ENCODE measurements around the gene C6orf62. TPM values are rescaled to one million over a fixed set of nuclear protein-coding genes. Genes with fewer than 3 reads are reported as not detected.

The C6orf62 gene
- total RNA-seq, 1 donor from 2014 or later = 85.0 TPM

DNA sequence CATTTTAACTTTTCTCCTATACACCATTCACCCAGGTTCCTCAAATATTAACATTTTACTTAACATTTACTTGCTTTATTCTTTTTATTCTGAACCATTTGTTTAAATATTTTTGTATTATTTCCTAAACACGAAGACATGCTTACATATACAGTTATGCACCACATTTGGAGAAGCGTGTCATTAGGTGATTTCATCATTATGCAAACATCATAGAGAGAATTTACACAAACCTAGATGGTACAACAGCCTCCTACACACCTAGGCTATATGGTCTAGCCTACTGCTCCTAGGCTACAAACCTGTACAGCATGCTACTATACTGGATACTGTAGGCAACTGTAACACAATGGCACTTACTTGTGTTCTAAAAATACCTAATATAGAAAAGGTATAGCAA, 58.8 kb downstream of the C6orf62 start:
- Mint-ChIP-seq H3K4me1 (peaks cover 14% of the 10 kb centered on the region), H3K27me3 (ENCODE audit: low read depth) (no peaks in the 10 kb centered on the region), H3K36me3 (ENCODE audit: low read depth) (peaks cover 19% of the 10 kb centered on the region), H3K9me3 (no peaks in the 10 kb centered on the region), H3K27ac (ENCODE audit: unreplicated experiment) (no peak overlapping the region), H3K4me3 (no peak overlapping the region)
- DNase-seq (ENCODE audit: low read depth, low spot score) = no peak
- TF ChIP-seq, protein P1, sequence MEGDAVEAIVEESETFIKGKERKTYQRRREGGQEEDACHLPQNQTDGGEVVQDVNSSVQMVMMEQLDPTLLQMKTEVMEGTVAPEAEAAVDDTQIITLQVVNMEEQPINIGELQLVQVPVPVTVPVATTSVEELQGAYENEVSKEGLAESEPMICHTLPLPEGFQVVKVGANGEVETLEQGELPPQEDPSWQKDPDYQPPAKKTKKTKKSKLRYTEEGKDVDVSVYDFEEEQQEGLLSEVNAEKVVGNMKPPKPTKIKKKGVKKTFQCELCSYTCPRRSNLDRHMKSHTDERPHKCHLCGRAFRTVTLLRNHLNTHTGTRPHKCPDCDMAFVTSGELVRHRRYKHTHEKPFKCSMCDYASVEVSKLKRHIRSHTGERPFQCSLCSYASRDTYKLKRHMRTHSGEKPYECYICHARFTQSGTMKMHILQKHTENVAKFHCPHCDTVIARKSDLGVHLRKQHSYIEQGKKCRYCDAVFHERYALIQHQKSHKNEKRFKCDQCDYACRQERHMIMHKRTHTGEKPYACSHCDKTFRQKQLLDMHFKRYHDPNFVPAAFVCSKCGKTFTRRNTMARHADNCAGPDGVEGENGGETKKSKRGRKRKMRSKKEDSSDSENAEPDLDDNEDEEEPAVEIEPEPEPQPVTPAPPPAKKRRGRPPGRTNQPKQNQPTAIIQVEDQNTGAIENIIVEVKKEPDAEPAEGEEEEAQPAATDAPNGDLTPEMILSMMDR (conservative IDR thresholded peaks at IDR 0.05) = no peak

DNA sequence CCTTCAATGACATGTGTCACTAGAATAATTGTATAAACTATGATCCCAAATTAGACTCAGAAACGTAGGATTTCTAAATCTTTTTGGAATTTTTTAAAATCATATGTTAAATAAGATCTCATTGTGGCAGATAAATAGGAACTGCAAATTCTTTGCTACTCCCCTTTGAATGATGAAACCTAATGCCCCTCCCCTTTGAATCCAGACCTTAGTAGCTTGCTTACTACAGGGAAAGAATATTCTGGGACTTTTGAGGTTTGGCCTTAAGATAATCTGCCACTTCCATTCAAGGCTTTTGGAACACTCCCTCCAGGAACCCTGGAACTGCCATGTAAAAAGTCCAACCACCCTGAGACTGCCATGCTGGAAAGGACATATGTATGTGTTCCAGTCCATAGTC, 59.4 kb downstream of the C6orf62 start:
- H3K36me3 Mint-ChIP-seq (ENCODE audit: low read depth) = peaks cover 16% of the 10 kb centered on the region
- no peak overlapping the region for H3K27ac Mint-ChIP-seq (ENCODE audit: unreplicated experiment)
- H3K4me1 Mint-ChIP-seq = peaks cover 8% of the 10 kb centered on the region
- H3K4me3 Mint-ChIP-seq = no peak overlapping the region
- TF ChIP-seq, protein P1 (conservative IDR thresholded peaks at IDR 0.05) = no peak
- H3K27me3 Mint-ChIP-seq (ENCODE audit: low read depth) = no peaks in the 10 kb centered on the region
- H3K9me3 Mint-ChIP-seq = no peaks in the 10 kb centered on the region
- no peak for DNase-seq (ENCODE audit: low read depth, low spot score)

DNA sequence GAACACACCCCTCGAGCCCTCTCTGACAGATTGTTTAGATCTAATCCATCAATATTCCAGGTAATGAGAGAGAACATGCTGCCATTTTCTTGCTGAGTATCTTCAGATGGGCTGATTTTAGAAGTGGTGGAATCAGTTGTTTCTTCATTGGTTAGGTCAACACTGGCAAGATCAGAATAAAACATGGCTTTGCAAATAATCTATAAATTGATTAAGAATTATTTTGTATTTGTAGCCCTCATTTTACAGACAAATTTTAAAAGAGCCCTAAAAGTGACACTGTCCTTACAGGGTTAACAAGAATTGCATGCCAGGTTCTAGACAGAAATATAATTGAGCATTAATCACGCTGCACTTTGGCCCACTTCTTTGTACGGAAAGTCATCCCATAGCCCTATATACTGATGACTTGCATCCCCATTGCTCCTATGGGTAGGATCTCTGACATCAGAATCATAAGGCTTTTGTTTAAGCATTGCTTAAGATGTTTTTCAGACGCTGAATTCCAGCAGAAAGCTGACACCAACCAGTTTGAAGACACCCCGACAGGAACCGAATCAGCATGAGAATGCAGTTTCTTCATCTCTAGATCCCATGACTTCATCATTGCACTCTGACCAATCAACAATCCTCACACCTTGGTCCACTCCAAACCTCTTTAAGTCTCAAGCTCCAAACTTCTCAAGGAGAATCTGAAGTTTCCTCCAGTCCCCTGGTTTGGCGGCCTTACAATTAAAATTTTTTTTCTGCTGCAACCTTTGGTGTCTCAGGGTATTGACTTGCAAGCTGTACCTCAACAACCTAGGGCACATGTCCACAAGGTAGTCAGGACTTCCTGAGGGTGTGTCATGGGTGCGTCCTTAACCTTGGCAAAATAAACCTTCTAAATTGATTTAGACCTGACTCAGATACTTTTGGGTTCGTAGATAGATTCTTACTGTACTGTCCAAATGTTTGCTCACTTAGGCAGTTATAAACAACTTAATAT, 60.1 kb downstream of the C6orf62 start:
- H3K9me3 Mint-ChIP-seq = no peaks in the 10 kb centered on the region
- peaks cover 4% of the 10 kb centered on the region for H3K4me1 Mint-ChIP-seq
- H3K4me3 Mint-ChIP-seq = no peak overlapping the region
- DNase-seq (ENCODE audit: low read depth, low spot score) = no peak
- H3K27me3 Mint-ChIP-seq (ENCODE audit: low read depth) = no peaks in the 10 kb centered on the region
- H3K27ac Mint-ChIP-seq (ENCODE audit: unreplicated experiment) = no peak overlapping the region
- peaks cover 16% of the 10 kb centered on the region for H3K36me3 Mint-ChIP-seq (ENCODE audit: low read depth)
- TF ChIP-seq, protein P1 (conservative IDR thresholded peaks at IDR 0.05) = no peak

DNA sequence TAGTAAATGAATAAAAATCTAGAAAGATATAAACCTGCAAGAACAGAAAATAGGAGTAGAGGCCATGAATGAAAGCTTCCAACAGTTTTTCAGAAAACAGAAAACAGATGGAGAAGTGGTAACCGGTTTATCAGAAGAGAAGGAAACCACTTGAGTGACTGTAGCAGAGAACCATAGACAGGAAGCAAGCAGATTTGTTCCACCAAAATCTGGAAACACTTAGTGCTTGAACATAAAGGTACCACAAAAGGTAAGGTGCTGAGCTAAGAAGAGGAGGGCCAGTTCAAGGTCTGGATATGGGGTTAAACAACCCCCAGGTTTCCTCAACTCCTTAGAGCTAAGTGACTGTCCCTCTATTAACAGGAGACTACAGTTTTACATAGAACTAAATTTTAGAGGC, 63.7 kb downstream of the C6orf62 start:
- H3K4me1 Mint-ChIP-seq = no peaks in the 10 kb centered on the region
- H3K27ac Mint-ChIP-seq (ENCODE audit: unreplicated experiment) = no peak overlapping the region
- H3K4me3 Mint-ChIP-seq = no peak overlapping the region
- TF ChIP-seq, protein P1 (conservative IDR thresholded peaks at IDR 0.05) = no peak
- no peaks in the 10 kb centered on the region for H3K9me3 Mint-ChIP-seq
- H3K36me3 Mint-ChIP-seq (ENCODE audit: low read depth) = peaks cover 10% of the 10 kb centered on the region
- DNase-seq (ENCODE audit: low read depth, low spot score) = no peak
- H3K27me3 Mint-ChIP-seq (ENCODE audit: low read depth) = no peaks in the 10 kb centered on the region

Other genes with a start within 250 kb of the C6orf62 start
- gene GPLD1, start 229.6 kb downstream of the C6orf62 start, total RNA-seq = 4.7 and 6.0 TPM in 2 replicates
- 12.9 and 14.4 TPM in 2 replicates for gene ALDH5A1, start 224.2 kb downstream of the C6orf62 start, total RNA-seq
- 0.39 and 0.42 TPM in 2 replicates for gene KIAA0319, start 73.0 kb downstream of the C6orf62 start, total RNA-seq
- gene TDP2, start 52.3 kb downstream of the C6orf62 start, total RNA-seq = 44.6 and 44.9 TPM in 2 replicates
- 27.4 and 30.3 TPM in 2 replicates for gene ACOT13, start 52.1 kb downstream of the C6orf62 start, total RNA-seq
- gene GMNN, start 55.8 kb upstream of the C6orf62 start, total RNA-seq = 112 and 118 TPM in 2 replicates
- not detected in 2 replicates for gene ARMH2, start 79.8 kb upstream of the C6orf62 start, total RNA-seq
- 2.9 and 3.5 TPM in 2 replicates for gene RIPOR2, start 216.8 kb upstream of the C6orf62 start, total RNA-seq